HepG2 (cell line): ENCODE measurements around the gene CCDC158. TPM values are rescaled to one million over a fixed set of nuclear protein-coding genes. Genes with fewer than 3 reads are reported as not detected.

Source experiments
- EP300 ChIP-seq, 3 experiments: sonication (generic) in 1 of 3; formaldehyde crosslinking in 1 of 3; IDR thresholded peaks; 2 replicates each; pipeline versions ENCODE4 v1.5.1 to v1.6.1; 2011 to 2020; ENCODE audit warnings: low read depth in 2 of 3, low read length in 2 of 3, borderline replicate concordance in 1 of 3, improper control_type of control experiment in 1 of 3, mild to moderate bottlenecking in 1 of 3, missing genetic modification reagents in 1 of 3, moderate library complexity in 1 of 3
- FIP1L1 ChIP-seq: fragments of 200-400 bp; formaldehyde crosslinking; IDR thresholded peaks from 2 replicates; pipeline ENCODE4 v1.6.1; 2018; ENCODE audit warnings: low read depth, mild to moderate bottlenecking, low read length, moderate library complexity, borderline replicate concordance; ENCODE audit not compliant: insufficient read depth
- FOXA1 ChIP-seq, 2 experiments: fragments of 450-650 bp in 1 of 2; sonication (generic) in 1 of 2; formaldehyde crosslinking in 1 of 2; IDR thresholded peaks; 2 replicates each; pipeline versions ENCODE4 v1.4.0 to v1.6.1; 2016 to 2020; ENCODE audit warnings: missing genetic modification reagents in 1 of 2
- FOXO1 ChIP-seq: sonication (generic); formaldehyde crosslinking; IDR thresholded peaks from 2 replicates; pipeline ENCODE4 v1.4.0; 2020; ENCODE audit warnings: missing genetic modification reagents
- GATAD2A ChIP-seq: IDR thresholded peaks from 2 replicates; pipeline ENCODE4 v1.6.1; 2016
- HCFC1 ChIP-seq: fragments of 150-350 bp; IDR thresholded peaks from 2 replicates; pipeline ENCODE4 v1.6.1; 2014; ENCODE audit warnings: low read depth, low read length
- HDAC2 ChIP-seq: sonication (generic); formaldehyde crosslinking; IDR thresholded peaks from 2 replicates; pipeline ENCODE4 v1.4.0; 2020; ENCODE audit warnings: missing genetic modification reagents
- HNF1B ChIP-seq: sonication (generic); formaldehyde crosslinking; IDR thresholded peaks from 2 replicates; pipeline ENCODE4 v1.5.1; 2020; ENCODE audit warnings: mild to moderate bottlenecking, moderate library complexity, missing genetic modification reagents
- NFIB ChIP-seq: sonication (generic); formaldehyde crosslinking; IDR thresholded peaks from 2 replicates; pipeline ENCODE4 v1.9.0; 2021; ENCODE audit warnings: missing genetic modification reagents, mild to moderate bottlenecking, borderline replicate concordance
- NR2C2 ChIP-seq: sonication (generic); formaldehyde crosslinking; IDR thresholded peaks from 2 replicates; pipeline ENCODE4 v1.4.0; 2020; ENCODE audit warnings: missing genetic modification reagents, mild to moderate bottlenecking, moderate library complexity, borderline replicate concordance
- REST ChIP-seq, 2 experiments: IDR thresholded peaks; 2 replicates each; pipeline ENCODE4 v1.6.1; 2011 to 2012; ENCODE audit warnings: low read length in 2 of 2, borderline replicate concordance in 1 of 2, low read depth in 1 of 2, mild to moderate bottlenecking in 1 of 2, moderate library complexity in 1 of 2
- SOX5 ChIP-seq: IDR thresholded peaks from 2 replicates; pipeline ENCODE4 v1.6.1; 2016; ENCODE audit warnings: borderline replicate concordance
- ZNF574 ChIP-seq: sonication (generic); formaldehyde crosslinking; IDR thresholded peaks from 2 replicates; pipeline ENCODE4 v1.4.0; 2020; ENCODE audit warnings: missing genetic modification reagents
- polyA plus RNA-seq, 8 experiments: library from polyadenylated mRNA; depleted of rRNA in 3 of 8; stranded (reverse) in 7 of 8; unstranded in 1 of 8; fragments of >200 nt; fragmentation: Illumina TruSeq in 4 of 8; extraction: Trizol in 4 of 8; gene quantifications; 2 replicates each; pipeline versions ENCODE4 v1.2.1 to v1.2.3, GENCODE V29; 2011 to 2016; ENCODE audit warnings: low read depth in 4 of 8, missing spikeins in 1 of 8, mixed read lengths in 1 of 8; ENCODE audit not compliant: insufficient read depth in 1 of 8
- total RNA-seq, 5 experiments: library from RNA; depleted of rRNA; stranded (reverse); fragments of >200 nt; fragmentation: Illumina TruSeq; extraction: Trizol; gene quantifications; 2 replicates each; pipeline ENCODE4 v1.2.3, GENCODE V29; 2016; ENCODE audit warnings: low read depth in 1 of 5
- TF ChIP-seq, protein P1 (sequence below): sonication (generic); formaldehyde crosslinking; IDR thresholded peaks from 2 replicates; pipeline ENCODE4 v1.8.1; 2022; ENCODE audit warnings: mild to moderate bottlenecking, missing genetic modification reagents
- TF ChIP-seq, protein P2 (sequence below): sonication (generic); formaldehyde crosslinking; IDR thresholded peaks from 2 replicates; pipeline ENCODE4 v1.9.0; 2022; ENCODE audit warnings: missing genetic modification reagents, mild to moderate bottlenecking, borderline replicate concordance

The CCDC158 gene
- total and polyA plus RNA-seq, 2 of the 13 experiments (the other 11 are each of a cell fraction or from before 2014, with no cell fraction given): not detected

DNA sequence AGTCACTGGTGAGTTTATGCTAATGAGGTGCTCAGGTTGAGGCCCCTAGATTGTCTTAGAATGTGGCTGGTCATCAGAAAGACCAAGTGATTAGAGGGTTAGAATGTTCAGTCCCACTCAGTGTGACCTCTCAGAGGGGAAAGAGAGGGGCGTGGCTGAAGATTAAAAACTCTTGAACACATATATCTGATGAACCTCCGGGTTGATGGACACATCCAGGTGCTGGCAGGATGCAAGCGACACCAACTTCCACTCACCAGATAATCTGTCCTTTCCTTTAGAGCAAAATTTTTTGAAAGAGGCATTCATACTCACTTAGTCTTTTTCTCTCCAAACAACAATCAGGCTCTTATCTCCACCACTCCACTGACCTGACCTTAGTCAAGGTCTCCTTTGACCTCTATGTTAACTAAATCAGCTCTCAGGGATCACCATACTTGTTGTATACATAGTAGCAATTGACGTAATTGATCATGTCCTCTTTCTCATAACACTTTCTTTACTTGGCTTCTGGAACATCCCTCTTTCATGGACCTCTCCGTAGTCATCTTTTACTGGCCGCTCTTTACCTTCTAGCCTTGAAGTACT lies 155.2 kb downstream of the CCDC158 start (continued):
- TF ChIP-seq ZNF574 (CRISPR knock-in tag) (no peak), EP300 (IDR thresholded peaks at IDR 0.05; ENCODE audit: low read depth in 2 of 2, low read length in 2 of 2) (peak in 1 of 2 experiments; percentile 32; a peak in 1 of 4 replicates), EP300 (CRISPR knock-in tag; IDR thresholded peaks at IDR 0.05; ENCODE audit: borderline replicate concordance) (no peak), FOXO1 (CRISPR knock-in tag) (no peak), HDAC2 (CRISPR knock-in tag) (no peak), REST (IDR thresholded peaks at IDR 0.05; ENCODE audit: borderline replicate concordance in 1 of 2, low read depth in 1 of 2, low read length in 2 of 2) (no peak), GATAD2A (CRISPR knock-in tag) (peak; percentile 62), NR2C2 (CRISPR knock-in tag) (0 out of 2 replicates have a peak, but pooled peaks have one; percentile 33), SOX5 (CRISPR knock-in tag) (peak; percentile 60; the same call in 1 of the 2 replicates), FOXA1 (IDR thresholded peaks at IDR 0.05) (no peak), FOXA1 (CRISPR knock-in tag; IDR thresholded peaks at IDR 0.05) (peak; percentile 30; the same call in 1 of the 2 replicates), FIP1L1 (no peak), HCFC1 (no peak), HNF1B (CRISPR knock-in tag) (no peak), NFIB (CRISPR knock-in tag) (no peak)
- TF ChIP-seq, protein P1, sequence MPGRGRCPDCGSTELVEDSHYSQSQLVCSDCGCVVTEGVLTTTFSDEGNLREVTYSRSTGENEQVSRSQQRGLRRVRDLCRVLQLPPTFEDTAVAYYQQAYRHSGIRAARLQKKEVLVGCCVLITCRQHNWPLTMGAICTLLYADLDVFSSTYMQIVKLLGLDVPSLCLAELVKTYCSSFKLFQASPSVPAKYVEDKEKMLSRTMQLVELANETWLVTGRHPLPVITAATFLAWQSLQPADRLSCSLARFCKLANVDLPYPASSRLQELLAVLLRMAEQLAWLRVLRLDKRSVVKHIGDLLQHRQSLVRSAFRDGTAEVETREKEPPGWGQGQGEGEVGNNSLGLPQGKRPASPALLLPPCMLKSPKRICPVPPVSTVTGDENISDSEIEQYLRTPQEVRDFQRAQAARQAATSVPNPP (CRISPR knock-in tag): no peak
- TF ChIP-seq, protein P2, sequence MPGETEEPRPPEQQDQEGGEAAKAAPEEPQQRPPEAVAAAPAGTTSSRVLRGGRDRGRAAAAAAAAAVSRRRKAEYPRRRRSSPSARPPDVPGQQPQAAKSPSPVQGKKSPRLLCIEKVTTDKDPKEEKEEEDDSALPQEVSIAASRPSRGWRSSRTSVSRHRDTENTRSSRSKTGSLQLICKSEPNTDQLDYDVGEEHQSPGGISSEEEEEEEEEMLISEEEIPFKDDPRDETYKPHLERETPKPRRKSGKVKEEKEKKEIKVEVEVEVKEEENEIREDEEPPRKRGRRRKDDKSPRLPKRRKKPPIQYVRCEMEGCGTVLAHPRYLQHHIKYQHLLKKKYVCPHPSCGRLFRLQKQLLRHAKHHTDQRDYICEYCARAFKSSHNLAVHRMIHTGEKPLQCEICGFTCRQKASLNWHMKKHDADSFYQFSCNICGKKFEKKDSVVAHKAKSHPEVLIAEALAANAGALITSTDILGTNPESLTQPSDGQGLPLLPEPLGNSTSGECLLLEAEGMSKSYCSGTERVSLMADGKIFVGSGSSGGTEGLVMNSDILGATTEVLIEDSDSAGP (CRISPR knock-in tag): no peak
